Measurements from ENCODE around the gene MDN1. TPM values are rescaled to one million over a fixed set of nuclear protein-coding genes. Genes with fewer than 3 reads are reported as not detected.

The MDN1 gene
- total RNA-seq, 2 experiments from 2014 or later: 69.0 TPM

- TF ChIP-seq CTCF (IDR thresholded peaks at IDR 0.05): peak; percentile 28
- no peaks in the 10 kb centered on the region for H3K27me3 Mint-ChIP-seq
- intact Hi-C loops (cut with micrococcal nuclease): no loop called here
- no peak overlapping the region for H3K4me3 Mint-ChIP-seq
- H3K36me3 Mint-ChIP-seq (ENCODE audit: low read depth): peaks cover 62% of the 10 kb centered on the region
- POLR2A ChIA-PET: interaction anchor here (0.8 to 2.9 kb wide), 3 partner anchors 13 to 21 kb away, joined by 3 to 12 read pairs (median 3); no protein-coding TSS in a partner anchor
- ATAC-seq: peak; percentile 76
- peaks cover 24% of the 10 kb centered on the region for H3K4me1 Mint-ChIP-seq (ENCODE audit: low read depth)
- CTCF ChIA-PET: interaction anchor here (0.8 to 1.6 kb wide), 7 partner anchors 15 to 687 kb away, joined by 3 read pairs; no protein-coding TSS in a partner anchor
- DNase-seq: peak; percentile 52
- peak overlapping the region; percentile 1 for H3K27ac Mint-ChIP-seq
- H3K9me3 Mint-ChIP-seq: no peaks in the 10 kb centered on the region
These were observed 26.7 kb downstream of the MDN1 start for GRCh38 chr6:89792881-89793280.

GRCh38 chr6:89790403-89790802 is 29.2 kb downstream of the MDN1 start:
- no peak for TF ChIP-seq CTCF (IDR thresholded peaks at IDR 0.05)
- ATAC-seq (no peak), DNase-seq (no peak)
- Mint-ChIP-seq H3K27ac (no peak overlapping the region), H3K4me1 (ENCODE audit: low read depth) (peaks cover 24% of the 10 kb centered on the region), H3K9me3 (no peaks in the 10 kb centered on the region), H3K36me3 (ENCODE audit: low read depth) (peaks cover 69% of the 10 kb centered on the region), H3K27me3 (no peaks in the 10 kb centered on the region), H3K4me3 (no peak overlapping the region)
- POLR2A ChIA-PET: no interaction called here
- CTCF ChIA-PET: interaction anchor here (1.0 kb wide), 1 partner anchor 13 kb away, joined by 3 read pairs; no protein-coding TSS in a partner anchor
- intact Hi-C loops (cut with micrococcal nuclease): no loop called here

GRCh38 chr6:89789980-89790379 is 29.6 kb downstream of the MDN1 start:
- Mint-ChIP-seq H3K36me3 (ENCODE audit: low read depth) (peaks cover 69% of the 10 kb centered on the region), H3K4me3 (no peak overlapping the region), H3K4me1 (ENCODE audit: low read depth) (peaks cover 20% of the 10 kb centered on the region), H3K27ac (no peak overlapping the region), H3K9me3 (no peaks in the 10 kb centered on the region), H3K27me3 (no peaks in the 10 kb centered on the region)
- ChIA-PET CTCF (interaction anchor here (1.0 kb wide), 1 partner anchor 14 kb away, joined by 3 read pairs; no protein-coding TSS in a partner anchor), POLR2A (no interaction called here)
- ATAC-seq (no peak), DNase-seq (no peak)
- intact Hi-C loops (cut with micrococcal nuclease): no loop called here
- TF ChIP-seq CTCF (IDR thresholded peaks at IDR 0.05): no peak

GRCh38 chr6:89787660-89788328 is 31.8 kb downstream of the MDN1 start:
- H3K27ac Mint-ChIP-seq: no peak overlapping the region
- ATAC-seq (no peak), DNase-seq (no peak)
- H3K9me3 Mint-ChIP-seq: no peaks in the 10 kb centered on the region
- H3K27me3 Mint-ChIP-seq: no peaks in the 10 kb centered on the region
- no peak for TF ChIP-seq CTCF (IDR thresholded peaks at IDR 0.05)
- H3K4me1 Mint-ChIP-seq (ENCODE audit: low read depth): no peaks in the 10 kb centered on the region
- H3K4me3 Mint-ChIP-seq: no peak overlapping the region
- ChIA-PET CTCF (interaction anchor here (0.9 kb wide), 1 partner anchor 20 kb away, joined by 3 read pairs; no protein-coding TSS in a partner anchor), POLR2A (no interaction called here)
- intact Hi-C loops (cut with micrococcal nuclease): no loop called here
- peaks cover 70% of the 10 kb centered on the region for H3K36me3 Mint-ChIP-seq (ENCODE audit: low read depth)

- Mint-ChIP-seq H3K36me3 (ENCODE audit: low read depth) (peaks cover 67% of the 10 kb centered on the region), H3K4me3 (no peak overlapping the region), H3K27me3 (no peaks in the 10 kb centered on the region), H3K4me1 (ENCODE audit: low read depth) (no peaks in the 10 kb centered on the region), H3K27ac (no peak overlapping the region), H3K9me3 (no peaks in the 10 kb centered on the region)
- DNase-seq: no peak
- ChIA-PET CTCF (no interaction called here), POLR2A (no interaction called here)
- intact Hi-C loops (cut with micrococcal nuclease): no loop called here
- ATAC-seq: no peak
- TF ChIP-seq CTCF (IDR thresholded peaks at IDR 0.05): no peak
These were observed 32.6 kb downstream of the MDN1 start for GRCh38 chr6:89786970-89787369.

Data from activated CD8-positive, alpha-beta T cell treated with anti-CD3 and anti-CD28 coated beads for 36 hours (primary cell).